ENCODE measurements around the gene ATP9A.
A peak's percentile ranks its signal among the peaks of the same experiment; 100 is the strongest.

ATP9A gene

GRCh38 chr20:51807720-51808250 is 39.6 kb upstream of the ATP9A start:
- no peak for DNase-seq (ENCODE audit: insufficient read length, low spot score)
- FAIRE-seq: no peak
- no peak for TF ChIP-seq SPI1 (IDR thresholded peaks at IDR 0.05; ENCODE audit: low read depth, low read length)
- no peak for TF ChIP-seq PAX5 (IDR thresholded peaks at IDR 0.05; ENCODE audit: insufficient read depth, low read length, severe bottlenecking)
- no peak for TF ChIP-seq TAF1 (IDR thresholded peaks at IDR 0.05; ENCODE audit: low read depth, low read length)
- TF ChIP-seq POLR2A (IDR thresholded peaks at IDR 0.05; ENCODE audit: low read depth, low read length): no peak
- no peak for TF ChIP-seq POU2F2 (IDR thresholded peaks at IDR 0.05; ENCODE audit: low read depth, low read length)
- no peak for TF ChIP-seq POLR2AphosphoS5 (IDR thresholded peaks at IDR 0.05; ENCODE audit: low read depth, low read length)

- TF ChIP-seq SPI1 (IDR thresholded peaks at IDR 0.05; ENCODE audit: low read depth, low read length) (no peak), POU2F2 (IDR thresholded peaks at IDR 0.05; ENCODE audit: low read depth, low read length) (no peak), POLR2A (IDR thresholded peaks at IDR 0.05; ENCODE audit: low read depth, low read length) (no peak)
- no peak for FAIRE-seq
- no peak for DNase-seq (ENCODE audit: insufficient read length, low spot score)
Observed at GRCh38 chr20:51804754-51805153, 36.6 kb upstream of the ATP9A start.

GRCh38 chr20:51803148-51803854 is 35.1 kb upstream of the ATP9A start:
- no peak for FAIRE-seq
- TF ChIP-seq SPI1 (IDR thresholded peaks at IDR 0.05; ENCODE audit: low read depth, low read length): no peak
- TF ChIP-seq POLR2AphosphoS5 (IDR thresholded peaks at IDR 0.05; ENCODE audit: low read depth, low read length): no peak
- TF ChIP-seq POLR2A (IDR thresholded peaks at IDR 0.05; ENCODE audit: low read depth, low read length): no peak
- TF ChIP-seq PAX5 (IDR thresholded peaks at IDR 0.05; ENCODE audit: insufficient read depth, low read length, severe bottlenecking): no peak
- TF ChIP-seq TAF1 (IDR thresholded peaks at IDR 0.05; ENCODE audit: low read depth, low read length): no peak
- no peak for TF ChIP-seq POU2F2 (IDR thresholded peaks at IDR 0.05; ENCODE audit: low read depth, low read length)
- DNase-seq (ENCODE audit: insufficient read length, low spot score): no peak

GRCh38 chr20:51802170-51802751 is 34.1 kb upstream of the ATP9A start, which contains the start of gene SALL4:
TSS of gene SALL4 (minus strand) at chr20:51802521. CDS start at chr20:51802408, 113 bp downstream.
- no peak for TF ChIP-seq SPI1 (IDR thresholded peaks at IDR 0.05; ENCODE audit: low read depth, low read length)
- TF ChIP-seq POLR2AphosphoS5 (IDR thresholded peaks at IDR 0.05; ENCODE audit: low read depth, low read length): no peak
- TF ChIP-seq TAF1 (IDR thresholded peaks at IDR 0.05; ENCODE audit: low read depth, low read length): no peak
- TF ChIP-seq POLR2A (IDR thresholded peaks at IDR 0.05; ENCODE audit: low read depth, low read length): no peak
- no peak for TF ChIP-seq PAX5 (IDR thresholded peaks at IDR 0.05; ENCODE audit: insufficient read depth, low read length, severe bottlenecking)
- no peak for TF ChIP-seq POU2F2 (IDR thresholded peaks at IDR 0.05; ENCODE audit: low read depth, low read length)
- no peak for DNase-seq (ENCODE audit: insufficient read length, low spot score)
- FAIRE-seq: no peak

- DNase-seq (ENCODE audit: insufficient read length, low spot score) (no peak), FAIRE-seq (no peak)
- no peak for TF ChIP-seq SPI1 (IDR thresholded peaks at IDR 0.05; ENCODE audit: low read depth, low read length)
- TF ChIP-seq TAF1 (IDR thresholded peaks at IDR 0.05; ENCODE audit: low read depth, low read length): no peak
Observed at GRCh38 chr20:51801823-51802123, 33.6 kb upstream of the ATP9A start.

GRCh38 chr20:51801122-51801822 is 33.1 kb upstream of the ATP9A start:
- no peak for DNase-seq (ENCODE audit: insufficient read length, low spot score)
- no peak for TF ChIP-seq TAF1 (IDR thresholded peaks at IDR 0.05; ENCODE audit: low read depth, low read length)
- no peak for TF ChIP-seq SPI1 (IDR thresholded peaks at IDR 0.05; ENCODE audit: low read depth, low read length)
- TF ChIP-seq POLR2A (IDR thresholded peaks at IDR 0.05; ENCODE audit: low read depth, low read length): no peak
- TF ChIP-seq POU2F2 (IDR thresholded peaks at IDR 0.05; ENCODE audit: low read depth, low read length): no peak
- no peak for TF ChIP-seq POLR2AphosphoS5 (IDR thresholded peaks at IDR 0.05; ENCODE audit: low read depth, low read length)
- TF ChIP-seq PAX5 (IDR thresholded peaks at IDR 0.05; ENCODE audit: insufficient read depth, low read length, severe bottlenecking): no peak
- no peak for FAIRE-seq

- no peak for FAIRE-seq
- no peak for TF ChIP-seq PAX5 (IDR thresholded peaks at IDR 0.05; ENCODE audit: insufficient read depth, low read length, severe bottlenecking)
- no peak for DNase-seq (ENCODE audit: insufficient read length, low spot score)
Observed at GRCh38 chr20:51800872-51801121, 32.6 kb upstream of the ATP9A start.

- DNase-seq (ENCODE audit: insufficient read length, low spot score): peak; percentile 74
- FAIRE-seq: no peak
- no peak for TF ChIP-seq POLR2AphosphoS5 (IDR thresholded peaks at IDR 0.05; ENCODE audit: low read depth, low read length)
- TF ChIP-seq PAX5 (IDR thresholded peaks at IDR 0.05; ENCODE audit: insufficient read depth, low read length, severe bottlenecking): no peak
- no peak for TF ChIP-seq POLR2A (IDR thresholded peaks at IDR 0.05; ENCODE audit: low read depth, low read length)
- no peak for TF ChIP-seq TAF1 (IDR thresholded peaks at IDR 0.05; ENCODE audit: low read depth, low read length)
- TF ChIP-seq SPI1 (IDR thresholded peaks at IDR 0.05; ENCODE audit: low read depth, low read length): no peak
- TF ChIP-seq POU2F2 (IDR thresholded peaks at IDR 0.05; ENCODE audit: low read depth, low read length): no peak
Observed at GRCh38 chr20:51800060-51800871, 32.1 kb upstream of the ATP9A start.

GRCh38 chr20:51799401-51799860 is 31.2 kb upstream of the ATP9A start:
- no peak for DNase-seq (ENCODE audit: insufficient read length, low spot score)
- TF ChIP-seq POU2F2 (IDR thresholded peaks at IDR 0.05; ENCODE audit: low read depth, low read length) (no peak), POLR2AphosphoS5 (IDR thresholded peaks at IDR 0.05; ENCODE audit: low read depth, low read length) (no peak), TAF1 (IDR thresholded peaks at IDR 0.05; ENCODE audit: low read depth, low read length) (no peak), SPI1 (IDR thresholded peaks at IDR 0.05; ENCODE audit: low read depth, low read length) (no peak), POLR2A (IDR thresholded peaks at IDR 0.05; ENCODE audit: low read depth, low read length) (no peak), PAX5 (IDR thresholded peaks at IDR 0.05; ENCODE audit: insufficient read depth, low read length, severe bottlenecking) (no peak)
- no peak for FAIRE-seq
